Mucosa of descending colon (tissue), 3 donors: ENCODE results near the gene HMGXB3. TPM values are rescaled to one million over a fixed set of nuclear protein-coding genes. Genes with fewer than 3 reads are reported as not detected.

Experiments
- ATAC-seq: fragments of 200-7000 bp; cut with Tn5 transposase; one replicate; pipeline ENCODE4 v1.9.1; 2020; ENCODE audit warnings: mild to moderate bottlenecking, moderate library complexity
- DNase-seq, 3 donors: peaks; one replicate each; pipeline ENCODE4 v3.0.0-alpha.2; 2020
- H3K36me3 ChIP-seq: fragments of 200-600 bp; one replicate; pipeline ENCODE4 v1.8.0; 2021; ENCODE audit warnings: low read depth, mild to moderate bottlenecking
- H3K4me1 ChIP-seq: fragments of 200-600 bp; one replicate; pipeline ENCODE4 v1.8.0; 2021; ENCODE audit warnings: low read depth, mild to moderate bottlenecking
- H3K4me3 ChIP-seq: fragments of 200-600 bp; one replicate; pipeline ENCODE4 v1.8.0; 2021; ENCODE audit warnings: mild to moderate bottlenecking
- H3K9me3 ChIP-seq: fragments of 200-600 bp; one replicate; pipeline ENCODE4 v1.8.0; 2021; ENCODE audit warnings: mild to moderate bottlenecking
- intact Hi-C, 2 donors: fragments of 100-400 bp; cut with DNase I in 1 of 2; cut with micrococcal nuclease in 1 of 2; formaldehyde crosslinking; loops; one replicate each; pipeline versions ENCODE4 v1.11.0 to v1.11.1; 2022; cut with DNase I, micrococcal nuclease
- total RNA-seq, 3 donors: library from RNA; stranded (reverse); fragmentation: NEBNext Ultra II Directional in 2 of 3; extraction: Animal tissue kit (Norgen Biotek cat#: 25700) in 2 of 3; gene quantifications; one replicate each; pipeline versions ENCODE4 v1.2.1 to v1.2.4, GENCODE V29; 2021 to 2023
- TF ChIP-seq, protein P1 (sequence below): fragments of 200-600 bp; IDR thresholded peaks from one replicate; pipeline ENCODE4 v1.8.0; 2022; ENCODE audit warnings: antibody characterized with exemption, mild to moderate bottlenecking
- donor health status: DM: no; HTN: no; CAD: no; lungs with moderate emphysema.
- donor health status: DM: no; HTN: no; CAD: no.
- donor health status: DM: no; HTN: yes; CAD: no.

The HMGXB3 gene
- total RNA-seq, 3 donors from 2014 or later: 25.7 to 37.5 (median 31.2) TPM

DNA sequence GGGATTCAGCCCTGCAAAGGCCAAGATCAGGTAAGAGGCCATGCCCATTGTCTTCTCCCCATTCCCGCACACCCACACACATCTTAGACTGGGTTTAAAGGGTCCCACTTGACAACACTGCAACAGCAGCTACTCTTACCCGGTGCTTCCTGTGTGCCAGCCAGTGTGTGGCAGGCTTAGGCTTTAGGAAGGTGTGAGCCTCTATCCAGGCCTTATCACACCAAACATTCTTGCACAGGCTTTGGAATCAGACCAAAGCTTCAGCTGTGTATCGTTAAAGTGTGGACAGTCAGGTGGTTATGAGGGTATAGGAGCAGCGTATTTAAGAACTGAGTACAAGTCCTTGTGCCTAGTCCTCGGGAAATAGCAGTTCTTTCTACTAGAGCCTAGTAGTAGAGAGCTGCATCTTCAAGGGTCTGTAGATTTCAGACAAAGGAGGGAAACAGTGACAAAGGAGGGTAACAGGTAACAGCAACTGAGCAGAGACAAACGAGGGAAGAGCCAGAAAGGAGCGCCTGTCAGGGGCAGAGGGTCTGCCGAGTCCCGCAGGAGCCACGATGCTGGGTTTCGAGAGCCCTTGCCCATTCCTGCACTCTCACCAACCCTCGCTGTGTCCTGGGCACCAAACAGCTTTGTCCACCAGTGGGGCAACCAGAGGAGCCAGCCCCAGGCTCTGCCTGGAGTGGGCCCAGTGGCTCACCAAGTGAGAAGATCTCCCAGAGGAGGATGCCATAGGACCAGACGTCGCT is 55.0 kb downstream of the HMGXB3 start:
- DNase-seq: no peak
- H3K36me3 ChIP-seq: peaks cover 8% of the 10 kb centered on the region
- H3K4me1 ChIP-seq: no peaks in the 10 kb centered on the region
- intact Hi-C loops: no loop called here
- no peak for ATAC-seq
- TF ChIP-seq, protein P1, sequence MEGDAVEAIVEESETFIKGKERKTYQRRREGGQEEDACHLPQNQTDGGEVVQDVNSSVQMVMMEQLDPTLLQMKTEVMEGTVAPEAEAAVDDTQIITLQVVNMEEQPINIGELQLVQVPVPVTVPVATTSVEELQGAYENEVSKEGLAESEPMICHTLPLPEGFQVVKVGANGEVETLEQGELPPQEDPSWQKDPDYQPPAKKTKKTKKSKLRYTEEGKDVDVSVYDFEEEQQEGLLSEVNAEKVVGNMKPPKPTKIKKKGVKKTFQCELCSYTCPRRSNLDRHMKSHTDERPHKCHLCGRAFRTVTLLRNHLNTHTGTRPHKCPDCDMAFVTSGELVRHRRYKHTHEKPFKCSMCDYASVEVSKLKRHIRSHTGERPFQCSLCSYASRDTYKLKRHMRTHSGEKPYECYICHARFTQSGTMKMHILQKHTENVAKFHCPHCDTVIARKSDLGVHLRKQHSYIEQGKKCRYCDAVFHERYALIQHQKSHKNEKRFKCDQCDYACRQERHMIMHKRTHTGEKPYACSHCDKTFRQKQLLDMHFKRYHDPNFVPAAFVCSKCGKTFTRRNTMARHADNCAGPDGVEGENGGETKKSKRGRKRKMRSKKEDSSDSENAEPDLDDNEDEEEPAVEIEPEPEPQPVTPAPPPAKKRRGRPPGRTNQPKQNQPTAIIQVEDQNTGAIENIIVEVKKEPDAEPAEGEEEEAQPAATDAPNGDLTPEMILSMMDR: no peak
- H3K4me3 ChIP-seq: no peak overlapping the region
- H3K9me3 ChIP-seq: no peaks in the 10 kb centered on the region

DNA sequence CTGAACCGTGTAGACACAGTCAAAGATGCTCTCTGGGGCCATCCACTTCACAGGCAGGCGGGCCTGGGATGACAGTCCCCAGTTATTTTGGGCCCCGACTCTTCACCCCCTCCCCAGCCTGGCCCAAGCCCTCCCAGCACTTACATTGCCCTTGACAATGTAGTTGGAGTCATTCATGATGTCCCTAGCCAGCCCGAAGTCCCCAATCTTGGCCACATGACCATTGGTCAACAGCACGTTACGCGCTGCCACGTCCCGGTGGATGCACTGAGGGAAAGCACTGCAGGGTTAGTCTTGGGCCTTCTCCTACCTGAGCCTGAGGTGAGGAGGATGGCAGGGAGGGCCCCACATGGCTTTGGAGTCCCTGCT is 55.5 kb downstream of the HMGXB3 start:
- intact Hi-C loops: no loop called here
- H3K9me3 ChIP-seq: no peaks in the 10 kb centered on the region
- no peak for ATAC-seq
- H3K4me1 ChIP-seq: no peaks in the 10 kb centered on the region
- H3K4me3 ChIP-seq: no peak overlapping the region
- TF ChIP-seq, protein P1: no peak
- no peak for DNase-seq
- peaks cover 8% of the 10 kb centered on the region for H3K36me3 ChIP-seq

DNA sequence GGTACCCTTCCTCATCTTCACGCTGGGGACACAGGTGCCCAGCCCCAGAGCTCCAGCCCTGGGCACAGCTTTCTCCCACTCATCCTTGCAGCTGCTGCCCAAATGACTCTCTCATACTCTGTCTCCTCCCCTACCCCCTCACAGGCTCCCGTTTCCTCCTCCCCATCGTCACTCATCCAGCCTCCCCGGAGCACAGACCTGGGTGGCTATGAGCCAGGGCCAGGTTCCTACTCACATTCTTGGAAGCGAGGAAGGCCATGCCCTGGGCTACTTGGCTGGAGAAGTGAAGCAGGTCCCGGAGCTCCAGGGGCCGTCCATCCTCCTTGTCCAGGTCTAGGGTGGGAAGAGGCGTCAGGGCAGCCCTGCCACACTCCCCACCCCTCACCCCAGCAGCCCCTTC is 56.5 kb downstream of the HMGXB3 start:
- no peaks in the 10 kb centered on the region for H3K9me3 ChIP-seq
- H3K4me3 ChIP-seq: no peak overlapping the region
- H3K4me1 ChIP-seq: no peaks in the 10 kb centered on the region
- intact Hi-C loops: no loop called here
- no peaks in the 10 kb centered on the region for H3K36me3 ChIP-seq
- TF ChIP-seq, protein P1: no peak
- ATAC-seq (no peak), DNase-seq (no peak)

DNA sequence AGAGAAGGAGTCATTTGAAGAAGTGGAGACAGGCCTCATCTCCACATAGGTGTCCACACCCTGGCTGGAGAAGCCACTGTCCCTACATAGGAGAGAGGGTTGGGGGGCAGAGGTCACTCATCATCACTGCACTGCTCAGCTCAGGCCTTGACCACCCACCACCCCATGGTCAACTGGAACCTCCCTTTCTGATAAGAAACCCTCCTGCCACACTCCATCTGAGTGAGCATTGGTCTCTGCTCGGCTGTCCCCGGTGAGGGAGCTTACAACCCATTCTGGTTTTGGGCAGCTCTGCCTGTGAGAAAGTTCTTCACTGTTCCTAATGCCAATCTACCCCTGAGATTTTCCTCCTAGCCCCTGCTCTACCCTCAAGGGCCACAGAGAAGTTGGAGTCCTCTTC is 57.0 kb downstream of the HMGXB3 start:
- DNase-seq: no peak
- intact Hi-C loops: no loop called here
- TF ChIP-seq, protein P1: no peak
- no peak overlapping the region for H3K4me3 ChIP-seq
- H3K9me3 ChIP-seq: no peaks in the 10 kb centered on the region
- no peaks in the 10 kb centered on the region for H3K36me3 ChIP-seq
- no peak for ATAC-seq
- H3K4me1 ChIP-seq: no peaks in the 10 kb centered on the region

DNA sequence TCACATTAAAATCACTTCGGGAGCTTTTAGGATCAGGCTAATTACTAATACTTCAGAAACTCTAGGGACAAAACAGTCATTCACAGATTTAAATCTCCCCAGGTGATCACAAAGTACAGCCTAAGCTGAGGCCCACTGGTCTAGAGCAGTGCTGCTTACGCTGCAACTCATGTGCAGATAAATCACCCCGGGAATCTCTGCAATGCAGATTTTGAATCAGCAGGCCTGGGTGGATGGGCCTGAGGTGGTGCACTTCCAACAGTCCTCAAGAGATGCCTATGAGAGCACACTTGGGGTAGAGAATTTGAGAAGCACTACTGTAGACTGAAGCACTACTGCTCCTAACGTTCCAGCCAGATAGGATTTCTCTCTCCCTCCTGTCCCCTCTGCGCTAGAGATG is 57.5 kb downstream of the HMGXB3 start:
- H3K9me3 ChIP-seq: no peaks in the 10 kb centered on the region
- no peak overlapping the region for H3K4me3 ChIP-seq
- ATAC-seq: no peak
- intact Hi-C loops: no loop called here
- no peaks in the 10 kb centered on the region for H3K4me1 ChIP-seq
- no peaks in the 10 kb centered on the region for H3K36me3 ChIP-seq
- TF ChIP-seq, protein P1: no peak
- no peak for DNase-seq
